Epithelial cell of prostate (primary cell): ENCODE measurements around the gene HABP4.

Source experiments
- DNase-seq: peaks from one replicate; pipeline ENCODE4 v3.0.0-alpha.2; 2011; ENCODE audit warnings: low read depth, low spot score
- H3K27ac ChIP-seq: fragments of 450-650 bp; 2 replicates; pipeline ENCODE4 v1.5.1; 2017; ENCODE audit warnings: mild to moderate bottlenecking

HABP4 gene

GRCh38 chr9:96464426-96464825, 14.5 kb downstream of the HABP4 start:
- DNase-seq: no peak
- H3K27ac ChIP-seq: no peak overlapping the region

GRCh38 chr9:96467784-96468183, 17.8 kb downstream of the HABP4 start:
- DNase-seq: no peak
- H3K27ac ChIP-seq: no peak overlapping the region

- DNase-seq: no peak
- no peak overlapping the region for H3K27ac ChIP-seq
These were observed 26.0 kb downstream of the HABP4 start for GRCh38 chr9:96476013-96476412.

- no peak for DNase-seq
These were observed 26.6 kb downstream of the HABP4 start for GRCh38 chr9:96476591-96476990.

GRCh38 chr9:96478829-96479371, 28.9 kb downstream of the HABP4 start:
- no peak for DNase-seq
- H3K27ac ChIP-seq: no peak overlapping the region

More at GRCh38 chr9:96476591-96476990, 26.6 kb downstream of the HABP4 start:
- H3K27ac ChIP-seq: no peak overlapping the region

- H3K27ac ChIP-seq: no peak overlapping the region
- no peak for DNase-seq
These were observed 30.8 kb downstream of the HABP4 start for GRCh38 chr9:96480736-96481135.

GRCh38 chr9:96482476-96482875, 32.5 kb downstream of the HABP4 start:
- H3K27ac ChIP-seq: no peak overlapping the region
- DNase-seq: no peak

- no peak overlapping the region for H3K27ac ChIP-seq
- DNase-seq: no peak
These were observed 33.2 kb downstream of the HABP4 start for GRCh38 chr9:96483197-96483596.

GRCh38 chr9:96483733-96484390, 33.9 kb downstream of the HABP4 start:
- no peak overlapping the region for H3K27ac ChIP-seq
- no peak for DNase-seq

GRCh38 chr9:96484521-96484931, 34.6 kb downstream of the HABP4 start:
- DNase-seq: no peak
- H3K27ac ChIP-seq: no peak overlapping the region

GRCh38 chr9:96485280-96485679, 35.3 kb downstream of the HABP4 start:
- H3K27ac ChIP-seq: no peak overlapping the region
- no peak for DNase-seq

GRCh38 chr9:96486386-96487028, 36.5 kb downstream of the HABP4 start:
- no peak for DNase-seq
- H3K27ac ChIP-seq: no peak overlapping the region

- no peak for DNase-seq
- H3K27ac ChIP-seq: no peak overlapping the region
These were observed 37.0 kb downstream of the HABP4 start for GRCh38 chr9:96487029-96487396.

GRCh38 chr9:96487949-96488348, 38.0 kb downstream of the HABP4 start:
- no peak for DNase-seq
- no peak overlapping the region for H3K27ac ChIP-seq

- no peak for DNase-seq
- H3K27ac ChIP-seq: no peak overlapping the region
These were observed 39.6 kb downstream of the HABP4 start for GRCh38 chr9:96489482-96489979.

- no peak for DNase-seq
- H3K27ac ChIP-seq: no peak overlapping the region
These were observed 40.6 kb downstream of the HABP4 start for GRCh38 chr9:96490534-96491078.

GRCh38 chr9:96491079-96491879, 41.3 kb downstream of the HABP4 start:
- no peak overlapping the region for H3K27ac ChIP-seq
- DNase-seq: no peak

GRCh38 chr9:96491880-96492525, 42.0 kb downstream of the HABP4 start:
- H3K27ac ChIP-seq: no peak overlapping the region
- DNase-seq: no peak

GRCh38 chr9:96492993-96493531, 43.1 kb downstream of the HABP4 start:
- DNase-seq: no peak
- no peak overlapping the region for H3K27ac ChIP-seq

GRCh38 chr9:96493757-96494156, 43.8 kb downstream of the HABP4 start:
- no peak for DNase-seq
- H3K27ac ChIP-seq: no peak overlapping the region
